Fibroblast of lung (primary cell): ENCODE measurements around the gene LEKR1.

Experiments used
- CTCF ChIP-seq, 2 donors: IDR thresholded peaks in 1 of 2; conservative IDR thresholded peaks in 1 of 2; 1 replicate in 1 of 2; 2 replicates in 1 of 2; pipeline ENCODE4 v1.5.1; 2011 to 2012; ENCODE audit warnings: low read length in 2 of 2, control low read depth in 1 of 2, inconsistent platforms in 1 of 2, low read depth in 1 of 2, mild to moderate bottlenecking in 1 of 2
- EZH2 ChIP-seq: IDR thresholded peaks from 2 replicates; pipeline ENCODE4 v1.5.1; 2012; ENCODE audit warnings: low read length, control low read depth, mild to moderate bottlenecking; ENCODE audit errors: missing control alignments

GRCh38 chr3:157067114-157067513, 241.0 kb downstream of the LEKR1 start:
- no peak for TF ChIP-seq CTCF (conservative IDR thresholded peaks at IDR 0.05 in 1 of 2, IDR thresholded peaks at IDR 0.05 in 1 of 2; ENCODE audit: low read depth in 1 of 2, low read length in 2 of 2)
- no peak for TF ChIP-seq EZH2
